H1 (cell line): ENCODE results near the gene IP6K3. TPM values are rescaled to one million over a fixed set of nuclear protein-coding genes. Genes with fewer than 3 reads are reported as not detected.

Experiments
- ASH2L ChIP-seq: fragments of 200-600, 300-600 bp; sonication (generic); IDR thresholded peaks from one replicate; pipeline ENCODE4 v1.7.1; 2017; ENCODE audit warnings: low read length
- BACH1 ChIP-seq: IDR thresholded peaks from 2 replicates; pipeline ENCODE4 v1.6.1; 2012; ENCODE audit warnings: low read length, improper control_type of control experiment
- CHD2 ChIP-seq: IDR thresholded peaks from 2 replicates; pipeline ENCODE4 v1.6.1; 2012; ENCODE audit warnings: low read length, improper control_type of control experiment
- FOSL1 ChIP-seq: IDR thresholded peaks from 2 replicates; pipeline ENCODE4 v1.6.1; 2011; ENCODE audit warnings: mild to moderate bottlenecking, low read depth, low read length, moderate library complexity; ENCODE audit not compliant: insufficient read depth
- JUND ChIP-seq: IDR thresholded peaks from 2 replicates; pipeline ENCODE4 v1.6.1; 2011; ENCODE audit warnings: mild to moderate bottlenecking, improper control_type of control experiment, low read length
- KDM1A ChIP-seq: fragments of 200-600, 300-600 bp; sonication (generic); IDR thresholded peaks from 2 replicates; pipeline ENCODE4 v1.7.1; 2016; ENCODE audit warnings: mild to moderate bottlenecking, low read length, borderline replicate concordance
- RBBP5 ChIP-seq: IDR thresholded peaks from 2 replicates; pipeline ENCODE4 v1.7.1; 2012; ENCODE audit warnings: low read depth, mild to moderate bottlenecking, inconsistent platforms, low read length, moderate library complexity, borderline replicate concordance
- SP1 ChIP-seq: IDR thresholded peaks from 2 replicates; pipeline ENCODE4 v1.6.1; 2011; ENCODE audit warnings: low read depth, low read length
- TCF12 ChIP-seq: IDR thresholded peaks from 2 replicates; pipeline ENCODE4 v1.6.1; 2011; ENCODE audit warnings: low read depth, mild to moderate bottlenecking, low read length
- TEAD4 ChIP-seq: IDR thresholded peaks from 2 replicates; pipeline ENCODE4 v1.6.1; 2012; ENCODE audit warnings: low read depth, low read length, inconsistent platforms, mixed read lengths
- polyA plus RNA-seq, 7 experiments: library from polyadenylated mRNA; depleted of rRNA in 3 of 7; stranded (reverse) in 5 of 7; unstranded in 2 of 7; fragments of >200 nt in 5 of 7; fragments of 200-250 nt in 2 of 7; gene quantifications; 1 replicate in 5 of 7; 2 replicates in 1 of 7; 4 replicates in 1 of 7; pipeline versions ENCODE4 v1.2.1 to v1.2.3, GENCODE V29; 2011 to 2013; ENCODE audit warnings: missing spikeins in 2 of 7, mixed read lengths in 2 of 7
- total RNA-seq: library from RNA; stranded (reverse); fragmentation: NEBNext Ultra II Directional; extraction: Animal tissue kit (Norgen Biotek cat#: 25700); gene quantifications from 2 replicates; pipeline ENCODE4 v1.2.1, GENCODE V29; 2021
- TF ChIP-seq, protein P1 (sequence below): IDR thresholded peaks from 2 replicates; pipeline ENCODE4 v1.6.1; 2012; ENCODE audit warnings: inconsistent platforms

IP6K3 gene
- total and polyA plus RNA-seq, 2 of the 8 experiments (the other 6 are each of a cell fraction or from before 2014, with no cell fraction given): 0.22 to 0.73 TPM

DNA sequence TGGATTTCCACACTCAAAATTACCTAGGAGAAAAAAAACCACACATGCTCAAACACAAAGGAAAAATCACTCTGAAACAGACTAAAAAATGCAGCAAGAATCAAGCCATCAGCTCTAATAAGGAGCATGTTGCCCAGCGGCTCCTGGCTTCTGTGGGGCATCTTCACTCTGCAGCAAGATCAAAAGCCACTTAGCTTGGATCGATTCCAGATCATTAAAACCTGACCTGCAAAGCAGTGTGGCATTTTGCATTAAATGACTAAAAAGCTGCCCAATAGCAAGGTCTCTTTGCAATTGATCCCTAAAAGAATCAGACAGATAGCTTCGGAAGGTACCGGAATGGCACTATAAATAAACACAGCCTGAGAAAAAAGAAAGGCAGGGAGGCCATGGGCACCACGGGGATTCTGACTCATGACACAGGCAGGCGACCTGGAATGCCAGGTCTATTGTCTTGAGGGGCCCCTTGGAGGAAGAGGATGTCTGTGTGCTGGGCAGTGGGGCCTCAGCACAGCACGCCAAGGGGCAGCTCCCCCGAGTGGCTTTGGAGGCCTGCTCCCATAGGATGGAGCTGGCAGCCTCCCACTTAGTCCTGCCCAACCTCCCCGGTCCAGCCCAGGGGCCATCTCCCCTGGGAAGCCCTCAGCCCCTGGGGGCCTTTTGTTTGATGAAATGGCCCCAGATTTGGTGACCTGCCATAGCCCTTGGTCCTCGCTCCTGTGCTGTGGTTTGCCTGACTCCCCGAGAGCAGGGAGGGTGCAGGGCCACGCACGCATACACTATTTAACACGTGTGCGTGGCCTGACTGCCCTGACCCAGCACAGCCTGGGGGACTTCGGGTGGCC is 34.6 kb upstream of the IP6K3 start (continued):
- TF ChIP-seq CHD2 (0 out of 2 replicates have a peak, but pooled peaks have one; percentile 30), JUND (peak; percentile 99), RBBP5 (peak; percentile 70; the same call in 1 of the 2 replicates), ASH2L (peak; percentile 71), FOSL1 (peak; percentile 78; the same call in 1 of the 2 replicates), SP1 (peak; percentile 89), TCF12 (0 out of 2 replicates have a peak, but pooled peaks have one; percentile 70), TEAD4 (peak; percentile 98), KDM1A (0 out of 2 replicates have a peak, but pooled peaks have one; percentile 21), BACH1 (peak; percentile 71; the same call in 1 of the 2 replicates)
- TF ChIP-seq, protein P1, sequence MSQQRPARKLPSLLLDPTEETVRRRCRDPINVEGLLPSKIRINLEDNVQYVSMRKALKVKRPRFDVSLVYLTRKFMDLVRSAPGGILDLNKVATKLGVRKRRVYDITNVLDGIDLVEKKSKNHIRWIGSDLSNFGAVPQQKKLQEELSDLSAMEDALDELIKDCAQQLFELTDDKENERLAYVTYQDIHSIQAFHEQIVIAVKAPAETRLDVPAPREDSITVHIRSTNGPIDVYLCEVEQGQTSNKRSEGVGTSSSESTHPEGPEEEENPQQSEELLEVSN: peak; percentile 29; the same call in 1 of the 2 replicates
